Activated CD4-positive, alpha-beta memory T cell treated with anti-CD3 and anti-CD28 coated beads for 36 hours (primary cell): ENCODE results near the gene FAM13A. TPM values are rescaled to one million over a fixed set of nuclear protein-coding genes. Genes with fewer than 3 reads are reported as not detected.
"Not testable (repeated sequence)": the region's sequence is repeated elsewhere in the genome, so short reads cannot be mapped to it uniquely, and the experiment has no call there.

Source experiments
- CTCF ChIA-PET: fragments of 350-600 bp; sonication (Branson Sonifier 250); formaldehyde crosslinking; loops from one replicate; lab custom pipeline; 2021; ENCODE audit warnings: antibody characterized with exemption, inconsistent platforms; lab: Charles Lee
- POLR2A ChIA-PET: fragments of 350-600 bp; sonication (Branson Sonifier 250); formaldehyde crosslinking; loops from one replicate; lab custom pipeline; 2021; ENCODE audit warnings: antibody characterized with exemption; lab: Charles Lee
- DNase-seq: peaks from one replicate; pipeline ENCODE4 v3.0.0-alpha.2; 2020
- H3K27ac Mint-ChIP-seq: one replicate; pipeline ENCODE4 v1.8.0; 2021; ENCODE audit warnings: mixed read lengths
- H3K27me3 Mint-ChIP-seq: one replicate; pipeline ENCODE4 v1.8.0; 2021; ENCODE audit warnings: mixed read lengths
- H3K36me3 Mint-ChIP-seq: one replicate; pipeline ENCODE4 v1.8.0; 2021; ENCODE audit warnings: mixed read lengths
- H3K4me1 Mint-ChIP-seq: one replicate; pipeline ENCODE4 v1.8.0; 2021; ENCODE audit warnings: low read depth, mixed read lengths
- H3K4me3 Mint-ChIP-seq: one replicate; pipeline ENCODE4 v1.8.0; 2021; ENCODE audit warnings: mild to moderate bottlenecking, mixed read lengths
- H3K9me3 Mint-ChIP-seq: one replicate; pipeline ENCODE4 v1.8.0; 2021; ENCODE audit warnings: mixed read lengths
- intact Hi-C: fragments of 100-400 bp; cut with micrococcal nuclease; formaldehyde crosslinking; loops from one replicate; pipeline ENCODE4 v1.15.1; 2023
- total RNA-seq, 2 experiments: library from RNA; stranded (reverse); gene quantifications; one replicate each; pipeline ENCODE4 v1.2.3, GENCODE V29; 2021

The FAM13A gene
- total RNA-seq, 2 experiments from 2014 or later: 2.3 to 2.6 TPM

DNA sequence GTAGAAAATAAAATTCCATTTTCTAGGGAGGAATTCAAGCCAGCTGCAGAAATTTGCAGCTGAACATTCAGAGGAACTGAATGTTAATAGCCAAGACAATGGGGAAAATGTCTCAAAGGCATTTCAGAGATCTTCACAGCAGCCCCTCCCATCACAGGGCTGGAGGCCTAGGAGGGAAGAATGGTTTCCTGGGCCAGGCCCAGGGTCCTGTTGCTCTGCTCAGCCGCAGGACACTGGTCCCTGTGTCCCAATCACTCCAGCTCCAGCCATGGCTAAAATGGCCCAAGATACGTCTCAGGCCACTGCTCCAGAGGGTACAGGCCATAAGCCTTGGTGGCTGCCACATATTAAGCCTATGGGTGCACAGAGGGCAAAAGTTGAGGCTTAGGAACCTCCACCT, 20.4 kb downstream of the FAM13A start:
- CTCF ChIA-PET: interaction anchor here (0.5 kb wide), 1 partner anchor 219 kb away, joined by 3 read pairs; no protein-coding TSS in a partner anchor
- intact Hi-C loops: no loop called here

DNA sequence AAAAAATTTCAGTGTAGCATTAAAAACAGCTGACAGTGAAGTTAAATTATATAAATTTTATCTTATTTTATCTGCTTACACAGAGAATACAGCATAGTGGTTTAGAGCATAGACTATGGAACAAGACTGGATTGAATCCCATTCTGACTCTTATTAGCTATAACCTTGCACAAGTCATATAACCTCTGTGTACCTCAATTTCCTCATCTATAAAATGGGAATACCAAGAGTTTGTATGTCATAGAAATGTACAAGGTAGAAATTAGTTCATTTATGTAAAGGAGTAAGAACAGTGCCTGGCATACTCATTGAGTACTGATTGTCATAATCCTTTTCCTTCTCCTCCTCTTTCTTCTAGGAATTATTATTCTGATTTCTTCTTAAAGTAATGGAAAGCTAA, 25.7 kb downstream of the FAM13A start:
- no peak for DNase-seq
- Mint-ChIP-seq H3K9me3 (peaks cover 17% of the 10 kb centered on the region), H3K27me3 (no peaks in the 10 kb centered on the region), H3K4me1 (peaks cover 11% of the 10 kb centered on the region), H3K4me3 (no peak overlapping the region), H3K27ac (no peak overlapping the region), H3K36me3 (peaks cover 8% of the 10 kb centered on the region)
- CTCF ChIA-PET: interaction anchor here (0.9 kb wide), 1 partner anchor 492 kb away, joined by 4 read pairs; no protein-coding TSS in a partner anchor
- intact Hi-C loops: no loop called here
- POLR2A ChIA-PET: no interaction called here

More for the DNA sequence above, 20.4 kb downstream of the FAM13A start:
- peaks cover 26% of the 10 kb centered on the region for H3K9me3 Mint-ChIP-seq
- peaks cover 2% of the 10 kb centered on the region for H3K4me1 Mint-ChIP-seq
- no peak for DNase-seq
- POLR2A ChIA-PET: no interaction called here
- no peak overlapping the region for H3K27ac Mint-ChIP-seq
- no peak overlapping the region for H3K4me3 Mint-ChIP-seq
- peaks cover 11% of the 10 kb centered on the region for H3K36me3 Mint-ChIP-seq
- H3K27me3 Mint-ChIP-seq: no peaks in the 10 kb centered on the region

DNA sequence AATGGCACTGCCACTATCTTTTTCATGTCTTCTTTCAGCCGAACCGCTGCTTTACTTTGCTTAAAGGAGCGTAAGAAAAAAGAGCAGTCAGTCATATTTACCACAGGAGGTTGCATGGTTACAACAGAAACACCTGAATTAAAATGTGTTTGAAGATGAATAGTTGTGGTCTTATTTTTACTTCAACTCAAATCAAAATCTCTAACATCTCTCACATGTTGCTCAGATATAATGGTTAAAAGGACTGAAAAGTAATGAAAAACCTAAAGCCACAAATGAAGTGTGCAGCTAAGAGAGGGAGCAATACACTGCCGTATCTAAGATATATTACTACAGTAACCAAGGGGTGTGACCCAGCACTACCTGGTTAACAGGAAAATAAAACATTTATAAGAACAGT, 27.4 kb downstream of the FAM13A start:
- Mint-ChIP-seq H3K4me1 (peaks cover 12% of the 10 kb centered on the region), H3K4me3 (no peak overlapping the region), H3K27ac (no peak overlapping the region), H3K9me3 (peaks cover 4% of the 10 kb centered on the region), H3K27me3 (no peaks in the 10 kb centered on the region), H3K36me3 (peaks cover 3% of the 10 kb centered on the region)
- intact Hi-C loops: loop anchor here (1.0 to 10.0 kb wide), 3 partner anchors 82 to 815 kb away; partner anchors contain the start of gene TIGD2
- no peak for DNase-seq
- ChIA-PET CTCF (interaction anchor here (1.5 kb wide), 1 partner anchor 211 kb away, joined by 7 read pairs; no protein-coding TSS in a partner anchor), POLR2A (no interaction called here)

DNA sequence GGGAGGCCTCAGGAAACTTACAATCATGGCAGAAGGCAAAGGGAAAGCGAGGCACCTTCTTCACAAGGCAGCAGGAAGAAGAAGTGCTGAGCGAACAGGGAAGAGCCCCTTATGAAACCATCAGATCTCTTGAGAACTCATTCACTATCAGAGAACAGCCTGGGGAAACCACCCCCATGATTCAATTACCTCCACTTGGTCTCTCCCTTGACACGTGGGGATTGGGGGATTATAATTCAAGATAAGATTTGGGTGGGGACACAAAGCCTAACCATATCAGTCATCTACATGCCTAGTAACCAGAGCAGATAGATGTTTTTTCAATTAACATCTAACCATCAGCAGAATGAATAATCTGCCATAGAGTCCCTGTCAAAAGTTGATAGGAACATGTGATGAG, 30.4 kb downstream of the FAM13A start:
- Mint-ChIP-seq H3K36me3 (no peaks in the 10 kb centered on the region), H3K4me3 (no peak overlapping the region), H3K27ac (no peak overlapping the region), H3K4me1 (peaks cover 12% of the 10 kb centered on the region), H3K9me3 (no peaks in the 10 kb centered on the region), H3K27me3 (no peaks in the 10 kb centered on the region)
- CTCF ChIA-PET: interaction anchor here (1.5 to 2.1 kb wide), 3 partner anchors 208 to 487 kb away, joined by 3 to 12 read pairs (median 3); no protein-coding TSS in a partner anchor
- POLR2A ChIA-PET: no interaction called here
- DNase-seq: no peak
- intact Hi-C loops: loop anchor here (10.0 kb wide), 2 partner anchors 642 to 812 kb away; no protein-coding TSS in a partner anchor

DNA sequence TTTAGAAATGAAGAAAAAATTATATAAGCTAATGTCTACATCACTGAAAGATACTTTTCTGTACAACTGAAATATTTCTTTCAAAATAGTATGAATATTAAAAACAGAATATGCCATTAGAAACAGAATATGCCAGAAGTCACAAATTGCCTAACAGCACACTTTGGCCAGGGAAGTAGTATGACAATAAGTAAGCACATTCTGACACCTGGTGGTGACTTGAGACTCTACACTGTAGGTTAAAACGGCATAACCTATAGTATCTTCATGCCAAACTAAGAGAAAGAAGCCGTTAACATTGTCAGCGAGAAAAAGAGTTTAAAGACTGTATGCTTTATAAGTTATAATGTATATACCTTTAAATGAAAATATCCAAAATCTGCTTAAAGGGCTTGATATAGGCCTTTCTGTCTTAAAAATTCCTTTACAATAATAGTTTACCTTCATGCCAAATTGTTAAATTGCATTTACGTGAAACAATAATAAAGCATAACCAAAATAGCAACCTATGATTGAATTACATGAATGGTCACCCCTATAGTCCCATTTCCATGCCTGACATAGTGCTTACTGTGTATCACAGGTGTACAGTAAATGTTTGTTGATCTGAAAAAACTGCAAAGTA, 32.8 kb downstream of the FAM13A start:
- intact Hi-C loops: loop anchor here (1.0 to 10.0 kb wide), 7 partner anchors 87 to 809 kb away; partner anchors contain the start of gene TIGD2
- Mint-ChIP-seq H3K27me3 (no peaks in the 10 kb centered on the region), H3K4me3 (no peak overlapping the region), H3K27ac (no peak overlapping the region), H3K36me3 (no peaks in the 10 kb centered on the region), H3K9me3 (no peaks in the 10 kb centered on the region), H3K4me1 (peaks cover 5% of the 10 kb centered on the region)
- ChIA-PET CTCF (interaction anchor here (0.7 to 4.5 kb wide), 28 partner anchors 25 to 813 kb away, joined by 3 to 143 read pairs (median 4); no protein-coding TSS in a partner anchor), POLR2A (interaction anchor here (1.2 kb wide), 1 partner anchor 206 kb away, joined by 3 read pairs; no protein-coding TSS in a partner anchor)
- peak; percentile 33 for DNase-seq

DNA sequence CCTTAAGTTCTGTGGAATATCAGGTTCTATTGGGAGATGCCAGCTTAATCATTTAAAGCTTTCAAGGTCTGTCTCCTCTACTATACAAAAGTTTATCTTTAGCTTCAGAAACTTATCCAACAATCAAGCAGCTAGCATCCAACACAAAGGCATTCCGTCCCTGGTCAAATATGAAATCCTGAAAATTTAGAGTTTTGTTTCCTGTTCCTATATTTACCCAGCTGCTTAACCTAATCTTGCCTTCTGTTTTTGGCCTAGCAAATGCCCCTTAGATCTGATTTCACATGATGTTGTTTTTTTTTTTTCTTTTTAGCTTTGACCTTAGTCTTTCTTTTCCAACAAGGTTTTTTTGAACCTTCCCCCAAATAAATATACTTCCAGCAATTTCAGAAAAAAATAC, 33.8 kb downstream of the FAM13A start:
- no peak overlapping the region for H3K4me3 Mint-ChIP-seq
- no peak overlapping the region for H3K27ac Mint-ChIP-seq
- no peaks in the 10 kb centered on the region for H3K36me3 Mint-ChIP-seq
- CTCF ChIA-PET: interaction anchor here (0.6 to 4.5 kb wide), 29 partner anchors 24 to 804 kb away, joined by 3 to 143 read pairs (median 4); no protein-coding TSS in a partner anchor
- DNase-seq: no peak
- H3K27me3 Mint-ChIP-seq: no peaks in the 10 kb centered on the region
- H3K9me3 Mint-ChIP-seq: no peaks in the 10 kb centered on the region
- POLR2A ChIA-PET: interaction anchor here (0.6 to 1.2 kb wide), 2 partner anchors 75 to 205 kb away, joined by 3 read pairs; no protein-coding TSS in a partner anchor
- H3K4me1 Mint-ChIP-seq: peaks cover 3% of the 10 kb centered on the region
- intact Hi-C loops: loop anchor here (10.0 kb wide), 2 partner anchors 638 to 808 kb away; no protein-coding TSS in a partner anchor

DNA sequence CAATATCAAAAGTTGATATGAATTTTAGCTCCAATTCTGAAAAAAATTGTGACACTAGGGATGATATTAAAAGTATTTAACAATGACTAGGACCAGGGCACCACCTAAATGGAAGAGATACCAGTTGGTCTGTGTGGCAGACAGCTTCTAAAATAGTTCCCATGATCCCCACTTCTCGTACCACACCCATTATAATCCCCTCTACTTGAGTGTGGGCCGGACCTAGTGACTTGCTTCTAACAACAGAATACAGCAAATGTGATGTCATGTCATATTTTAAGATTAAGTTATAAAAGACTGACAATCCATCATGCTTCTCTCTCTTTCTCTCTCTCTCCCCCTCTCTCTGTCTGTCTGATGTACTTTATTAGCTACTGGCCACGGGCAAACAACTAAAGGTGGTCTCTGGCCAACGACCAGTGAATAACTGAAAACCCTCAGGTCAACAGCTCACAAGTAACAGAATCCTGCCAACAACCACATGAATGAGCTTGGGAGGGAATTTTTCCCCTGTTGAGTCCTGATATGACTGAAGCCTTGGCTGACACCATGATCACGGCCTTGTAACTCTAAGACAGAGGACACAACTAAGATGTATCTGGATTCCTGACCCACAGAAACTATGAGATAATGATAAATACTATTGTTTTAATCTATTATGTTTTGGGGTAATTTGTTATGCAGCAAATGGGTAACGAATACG, 34.4 kb downstream of the FAM13A start:
- Mint-ChIP-seq H3K36me3 (no peaks in the 10 kb centered on the region), H3K9me3 (no peaks in the 10 kb centered on the region), H3K27ac (no peak overlapping the region), H3K4me1 (peaks cover 3% of the 10 kb centered on the region), H3K27me3 (no peaks in the 10 kb centered on the region), H3K4me3 (no peak overlapping the region)
- intact Hi-C loops: loop anchor here (10.0 kb wide), 2 partner anchors 638 to 808 kb away; no protein-coding TSS in a partner anchor
- ChIA-PET CTCF (interaction anchor here (0.6 to 4.5 kb wide), 21 partner anchors 23 to 803 kb away, joined by 3 to 143 read pairs (median 4); no protein-coding TSS in a partner anchor), POLR2A (no interaction called here)
- no peak for DNase-seq

DNA sequence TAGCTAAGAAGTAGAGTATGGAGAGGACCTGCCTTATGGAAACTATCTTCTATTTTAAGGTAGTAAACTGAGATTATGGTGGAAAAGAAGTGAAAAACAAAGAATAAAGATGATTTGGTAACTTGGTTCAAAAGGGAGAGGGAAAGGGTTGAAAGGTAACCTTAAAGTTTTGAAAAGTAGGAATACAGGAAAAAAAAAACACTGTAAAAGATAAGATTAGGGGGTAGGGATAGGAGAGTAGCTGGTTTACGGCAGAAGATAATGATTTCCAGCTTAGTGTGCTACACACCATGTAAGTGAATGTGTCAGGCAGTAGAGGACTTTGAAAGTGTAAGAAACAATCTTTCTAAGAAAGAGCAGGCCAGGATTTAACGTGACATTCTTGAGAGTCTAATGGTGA, 35.3 kb downstream of the FAM13A start:
- no peaks in the 10 kb centered on the region for H3K9me3 Mint-ChIP-seq
- H3K4me3 Mint-ChIP-seq: no peak overlapping the region
- no peak overlapping the region for H3K27ac Mint-ChIP-seq
- POLR2A ChIA-PET: no interaction called here
- no peaks in the 10 kb centered on the region for H3K36me3 Mint-ChIP-seq
- intact Hi-C loops: loop anchor here (10.0 kb wide), 2 partner anchors 637 to 807 kb away; no protein-coding TSS in a partner anchor
- H3K27me3 Mint-ChIP-seq: no peaks in the 10 kb centered on the region
- DNase-seq: no peak
- CTCF ChIA-PET: interaction anchor here (0.5 to 4.5 kb wide), 10 partner anchors 22 to 506 kb away, joined by 3 to 143 read pairs (median 4); no protein-coding TSS in a partner anchor
- peaks cover 3% of the 10 kb centered on the region for H3K4me1 Mint-ChIP-seq

DNA sequence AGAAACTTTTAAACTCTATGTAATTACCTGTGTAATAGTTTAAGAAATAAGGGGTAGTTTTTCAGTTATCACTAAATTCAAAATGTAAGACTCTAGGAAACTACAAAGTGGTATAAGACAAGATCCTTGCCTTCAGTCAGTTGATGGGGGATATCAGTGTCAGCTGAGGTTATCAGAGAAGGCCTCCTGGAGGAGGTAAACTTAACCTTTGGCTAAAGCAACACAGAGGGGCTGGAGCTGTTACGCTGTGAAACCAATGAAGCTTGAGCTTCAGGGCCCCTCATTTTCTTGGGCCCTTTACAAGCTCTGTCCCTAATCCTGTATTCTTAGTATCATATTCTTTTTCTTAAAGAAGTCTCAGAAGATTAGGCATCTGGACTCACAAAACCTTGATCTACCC, 35.9 kb downstream of the FAM13A start:
- H3K4me1 Mint-ChIP-seq: no peaks in the 10 kb centered on the region
- intact Hi-C loops: loop anchor here (10.0 kb wide), 2 partner anchors 636 to 806 kb away; no protein-coding TSS in a partner anchor

DNA sequence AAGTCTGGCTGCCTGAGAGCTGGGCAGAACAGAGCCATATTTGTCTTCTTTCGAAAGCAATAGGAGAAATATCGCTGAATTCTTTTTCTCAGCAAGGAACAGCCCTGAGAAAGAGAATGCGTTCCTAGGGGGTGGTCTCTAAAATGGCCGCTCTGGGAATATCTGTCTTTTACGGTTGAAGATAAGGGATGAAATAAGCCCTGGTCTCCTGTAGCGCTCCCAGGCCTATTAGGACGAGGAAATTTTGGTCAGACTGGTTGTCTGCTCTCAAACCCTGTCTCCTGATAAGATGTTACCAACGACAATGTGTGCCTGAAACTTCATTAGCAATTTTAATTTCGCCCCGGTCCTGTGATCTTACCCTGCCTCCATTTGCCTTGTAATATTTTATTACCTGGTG, 42.1 kb downstream of the FAM13A start:
- H3K4me1 Mint-ChIP-seq, CTCF ChIA-PET, DNase-seq, H3K27me3 Mint-ChIP-seq, intact Hi-C loops, POLR2A ChIA-PET, H3K27ac Mint-ChIP-seq, H3K4me3 Mint-ChIP-seq, H3K36me3 Mint-ChIP-seq: not testable (repeated sequence)
- H3K9me3 Mint-ChIP-seq: peaks cover 15% of the 10 kb centered on the region

More for the DNA sequence above, 35.9 kb downstream of the FAM13A start:
- H3K36me3 Mint-ChIP-seq: no peaks in the 10 kb centered on the region
- POLR2A ChIA-PET: no interaction called here
- H3K4me3 Mint-ChIP-seq: no peak overlapping the region
- CTCF ChIA-PET: interaction anchor here (0.6 to 4.5 kb wide), 6 partner anchors 203 to 506 kb away, joined by 3 to 143 read pairs (median 4); no protein-coding TSS in a partner anchor
- no peak overlapping the region for H3K27ac Mint-ChIP-seq
- H3K27me3 Mint-ChIP-seq: no peaks in the 10 kb centered on the region
- H3K9me3 Mint-ChIP-seq: no peaks in the 10 kb centered on the region
- no peak for DNase-seq

DNA sequence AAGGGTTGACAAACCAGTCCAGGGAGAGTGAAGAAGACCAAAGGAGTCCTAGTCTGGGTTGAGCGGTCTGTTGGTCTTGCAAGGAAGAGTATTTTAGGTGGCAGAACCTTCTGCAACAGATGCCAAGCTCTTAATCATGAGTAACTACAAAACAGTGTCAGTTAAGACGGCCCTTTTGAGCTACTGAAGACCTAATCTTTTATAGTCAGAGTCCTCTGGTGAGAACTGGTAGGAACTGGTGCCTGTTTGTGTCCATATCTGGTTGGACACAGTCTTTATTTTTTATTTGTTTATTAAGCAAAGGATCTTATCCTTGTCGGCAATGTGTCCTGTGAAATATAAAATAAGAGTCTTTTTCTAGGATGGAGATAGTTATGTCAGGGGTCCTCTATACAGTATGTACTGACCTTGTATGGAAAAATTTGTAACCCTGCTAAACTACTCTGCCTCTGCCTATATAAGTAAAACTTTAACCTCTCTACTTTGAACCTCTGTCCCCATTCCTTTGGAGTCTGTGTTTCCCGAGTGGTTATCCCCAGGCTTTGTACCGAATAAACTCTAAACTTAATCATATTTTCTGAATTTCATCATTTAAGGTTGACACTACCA, 47.1 kb downstream of the FAM13A start:
- no peaks in the 10 kb centered on the region for H3K27me3 Mint-ChIP-seq
- H3K4me1 Mint-ChIP-seq: no peaks in the 10 kb centered on the region
- H3K36me3 Mint-ChIP-seq: peaks cover 4% of the 10 kb centered on the region
- peaks cover 9% of the 10 kb centered on the region for H3K9me3 Mint-ChIP-seq
- ChIA-PET POLR2A (no interaction called here), CTCF (interaction anchor here (0.5 kb wide), 1 partner anchor 192 kb away, joined by 3 read pairs; no protein-coding TSS in a partner anchor)
- no peak overlapping the region for H3K27ac Mint-ChIP-seq
- intact Hi-C loops: no loop called here
- H3K4me3 Mint-ChIP-seq: no peak overlapping the region
- DNase-seq: no peak
